T-cell (primary cell): ENCODE results near the gene CELA3A. TPM values are rescaled to one million over a fixed set of nuclear protein-coding genes. Genes with fewer than 3 reads are reported as not detected.

Experiments used
- ATAC-seq, 4 experiments: fragments of 200-7000 bp in 3 of 4; fragments of 150-1000 bp in 1 of 4; cut with Tn5 transposase; replicated peaks in 1 of 4; 1 replicate in 3 of 4; 2 replicates in 1 of 4; pipeline ENCODE4 v1.10.0; 2021; ENCODE audit warnings: moderate library complexity in 3 of 4, mild to moderate bottlenecking in 2 of 4, moderate number of reproducible peaks in 1 of 4
- CTCF ChIA-PET, 2 donors: fragments of 300-600 bp; sonication (Branson Sonifier 250); formaldehyde crosslinking; loops; one replicate each; lab custom pipeline; 2022; ENCODE audit warnings: antibody characterized with exemption in 2 of 2; lab: Charles Lee
- POLR2A ChIA-PET, 2 donors: fragments of 300-600 bp; sonication (Branson Sonifier 250); formaldehyde crosslinking; loops; one replicate each; lab custom pipeline; 2022; ENCODE audit warnings: antibody characterized with exemption in 2 of 2; lab: Charles Lee
- DNase-seq, 35 experiments: peaks; one replicate each; pipeline versions ENCODE4 v3.0.0 to v3.0.0-alpha.2; 2013 to 2023
- H3K27ac ChIP-seq: one replicate; pipeline ENCODE4 v1.5.1; 2013; ENCODE audit warnings: low read length
- H3K27me3 ChIP-seq, 2 experiments: replicated peaks in 1 of 2; 1 replicate in 1 of 2; 2 replicates in 1 of 2; pipeline versions ENCODE4 v1.6.1 to v1.7.0; 2013; ENCODE audit warnings: low read length in 1 of 2, mixed read lengths in 1 of 2; ENCODE audit not compliant: control insufficient read depth in 2 of 2, insufficient read depth in 2 of 2; ENCODE audit errors: extremely low read depth in 1 of 2
- H3K36me3 ChIP-seq, 2 donors: 1 replicate in 1 of 2; 2 replicates in 1 of 2; pipeline versions ENCODE4 v1.6.1 to v1.7.0; 2013; ENCODE audit warnings: low read length in 1 of 2; ENCODE audit not compliant: control insufficient read depth in 2 of 2, insufficient read depth in 1 of 2; ENCODE audit errors: extremely low read depth in 1 of 2
- H3K4me1 ChIP-seq, 2 experiments: 1 replicate in 1 of 2; 2 replicates in 1 of 2; pipeline versions ENCODE4 v1.6.1 to v1.7.0; 2013; ENCODE audit warnings: low read length in 2 of 2, mixed read lengths in 1 of 2; ENCODE audit not compliant: insufficient read depth in 2 of 2, control insufficient read depth in 1 of 2; ENCODE audit errors: extremely low read depth in 1 of 2
- H3K4me3 ChIP-seq, 2 donors: 1 replicate in 1 of 2; 2 replicates in 1 of 2; pipeline versions ENCODE4 v1.5.1 to v1.7.0; 2013; ENCODE audit warnings: mild to moderate bottlenecking in 2 of 2, low read length in 1 of 2, moderate library complexity in 1 of 2; ENCODE audit not compliant: control insufficient read depth in 1 of 2; ENCODE audit errors: extremely low read depth in 1 of 2
- H3K9me3 ChIP-seq: 2 replicates; pipeline ENCODE4 v1.7.0; 2013
- H3K27ac Mint-ChIP-seq, 2 donors: one replicate each; pipeline ENCODE4 v1.8.0; 2020 to 2021; ENCODE audit warnings: mild to moderate bottlenecking in 2 of 2, mixed read lengths in 2 of 2
- H3K27me3 Mint-ChIP-seq, 2 donors: one replicate each; pipeline ENCODE4 v1.8.0; 2021 to 2022; ENCODE audit warnings: mixed read lengths in 2 of 2
- H3K36me3 Mint-ChIP-seq: one replicate; pipeline ENCODE4 v1.8.0; 2021; ENCODE audit warnings: mixed read lengths
- H3K4me1 Mint-ChIP-seq, 3 donors: one replicate each; pipeline ENCODE4 v1.8.0; 2020 to 2022; ENCODE audit warnings: mixed read lengths in 3 of 3, mild to moderate bottlenecking in 1 of 3
- H3K4me3 Mint-ChIP-seq, 3 donors: one replicate each; pipeline ENCODE4 v1.8.0; 2020 to 2022; ENCODE audit warnings: mild to moderate bottlenecking in 3 of 3, mixed read lengths in 3 of 3, moderate library complexity in 3 of 3
- H3K9me3 Mint-ChIP-seq, 3 donors: one replicate each; pipeline ENCODE4 v1.8.0; 2020 to 2022; ENCODE audit warnings: mixed read lengths in 3 of 3
- WGBS: methylation state at CpG from one replicate; pipeline ENCODE4 v1.1.5; 2013; ENCODE audit warnings: missing lambda C conversion rate; ENCODE audit not compliant: insufficient coverage; 5-methylcytosine and 5-hydroxymethylcytosine counted together
- total RNA-seq, 35 experiments: library from RNA in 6 of 35; stranded (reverse) in 6 of 35; fragments of 120-200 nt in 1 of 35; gene quantifications; one replicate each; pipeline versions ENCODE4 v1.2.1 to v1.2.4 and lab custom pipeline; 2013 to 2026

CELA3A gene
- total RNA-seq, 5 donors from 2014 or later (not counting 1 experiment from before 2014, with no cell fraction given) = 11.4 to 15.6 (median 13.3) TPM; not detected in 2

DNA sequence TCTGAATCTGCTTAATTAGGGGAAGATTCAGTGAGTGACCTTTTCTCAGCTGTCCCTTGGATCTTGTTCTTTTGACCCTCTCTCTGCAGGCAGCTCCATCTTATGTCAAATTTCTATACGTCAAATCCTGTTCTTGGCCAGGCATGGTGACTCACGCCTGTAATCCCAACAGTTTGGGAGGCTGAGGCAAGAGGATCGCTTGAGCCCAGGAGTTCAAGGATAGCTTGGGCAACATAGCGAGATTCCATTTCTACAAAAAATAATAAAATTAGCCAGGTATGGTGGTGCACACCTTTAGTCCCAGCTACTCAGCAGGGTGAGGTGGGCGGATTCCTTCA lies 38.8 kb downstream of the CELA3A start:
- H3K36me3 ChIP-seq = no peaks in the 10 kb centered on the region
- POLR2A ChIA-PET = interaction anchor here (0.5 to 2.3 kb wide), 17 partner anchors 8 to 596 kb away, joined by 3 to 57 read pairs (median 7); partner anchors contain the start of genes CDC42 (in 2 of the 2) and USP48 (in 1 of the 2)
- WGBS = no CpG with 5 or more reads among the region's 5 CpGs
- peak overlapping the region; percentile 13 to 44 for H3K4me3 ChIP-seq
- CTCF ChIA-PET = interaction anchor here (0.8 to 4.1 kb wide), 10 partner anchors 9 to 1305 kb away, joined by 3 to 46 read pairs (median 5); partner anchors contain the start of gene CDC42 (in 2 of the 2)
- no peaks in the 10 kb centered on the region for H3K9me3 ChIP-seq
- peaks cover 49 to 78% of the 10 kb centered on the region in 2 experiments for H3K4me1 ChIP-seq
- H3K4me3 Mint-ChIP-seq = peak overlapping the region; percentile 39 to 80 (median 73)
- DNase-seq (no peak), ATAC-seq (no peak)
- H3K27me3 Mint-ChIP-seq = no peaks in the 10 kb centered on the region
- peaks cover 0 to 2% (median 1%) of the 10 kb centered on the region in 3 donors for H3K9me3 Mint-ChIP-seq
- H3K27ac ChIP-seq = peak overlapping the region; percentile 97
- peaks cover 61 to 70% (median 68%) of the 10 kb centered on the region in 3 donors for H3K4me1 Mint-ChIP-seq
- no peaks in the 10 kb centered on the region for H3K27me3 ChIP-seq
- H3K27ac Mint-ChIP-seq = peak overlapping the region; percentile 96 to 99
- peaks cover 2% of the 10 kb centered on the region for H3K36me3 Mint-ChIP-seq

DNA sequence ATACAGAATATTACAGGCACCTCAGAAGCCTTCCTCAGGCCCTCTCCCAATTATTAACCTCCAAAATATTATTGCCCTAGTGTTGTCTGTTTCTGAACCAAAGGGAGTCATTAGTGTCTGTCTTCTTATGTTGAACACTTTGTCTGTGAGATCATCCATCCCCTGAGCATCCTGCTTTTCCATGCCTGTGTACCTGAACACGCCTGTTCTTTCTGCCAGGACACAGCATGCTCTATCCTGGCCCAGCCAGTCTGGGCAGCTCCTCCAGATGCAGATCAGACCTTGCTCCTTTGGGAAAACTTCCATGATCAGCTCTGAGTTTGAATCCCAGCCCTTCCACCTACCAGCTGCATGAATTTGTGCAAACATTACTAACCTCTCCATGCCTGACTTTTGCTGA lies 40.0 kb downstream of the CELA3A start:
- no peak for DNase-seq
- Mint-ChIP-seq H3K27ac (peak overlapping the region; percentile 95 to 96), H3K36me3 (peaks cover 5% of the 10 kb centered on the region), H3K4me3 (peak overlapping the region in 1 of 3 donors; percentile 62), H3K27me3 (no peaks in the 10 kb centered on the region), H3K4me1 (peaks cover 63 to 75% (median 74%) of the 10 kb centered on the region in 3 donors), H3K9me3 (peaks cover 0 to 5% (median 4%) of the 10 kb centered on the region in 3 donors)
- Histone ChIP-seq H3K27ac (peak overlapping the region; percentile 97), H3K4me3 (no peak overlapping the region), H3K36me3 (no peaks in the 10 kb centered on the region), H3K9me3 (no peaks in the 10 kb centered on the region), H3K27me3 (no peaks in the 10 kb centered on the region), H3K4me1 (peaks cover 49 to 80% of the 10 kb centered on the region in 2 experiments)
- POLR2A ChIA-PET = interaction anchor here (0.6 to 1.0 kb wide), 2 partner anchors 11 to 341 kb away, joined by 3 to 10 read pairs; partner anchors contain the start of gene CDC42 (in 1 of the 2)
- no peak for ATAC-seq
- CTCF ChIA-PET = no interaction called here
- WGBS = 100% methylated on average over 1 of the region's 1 CpG

DNA sequence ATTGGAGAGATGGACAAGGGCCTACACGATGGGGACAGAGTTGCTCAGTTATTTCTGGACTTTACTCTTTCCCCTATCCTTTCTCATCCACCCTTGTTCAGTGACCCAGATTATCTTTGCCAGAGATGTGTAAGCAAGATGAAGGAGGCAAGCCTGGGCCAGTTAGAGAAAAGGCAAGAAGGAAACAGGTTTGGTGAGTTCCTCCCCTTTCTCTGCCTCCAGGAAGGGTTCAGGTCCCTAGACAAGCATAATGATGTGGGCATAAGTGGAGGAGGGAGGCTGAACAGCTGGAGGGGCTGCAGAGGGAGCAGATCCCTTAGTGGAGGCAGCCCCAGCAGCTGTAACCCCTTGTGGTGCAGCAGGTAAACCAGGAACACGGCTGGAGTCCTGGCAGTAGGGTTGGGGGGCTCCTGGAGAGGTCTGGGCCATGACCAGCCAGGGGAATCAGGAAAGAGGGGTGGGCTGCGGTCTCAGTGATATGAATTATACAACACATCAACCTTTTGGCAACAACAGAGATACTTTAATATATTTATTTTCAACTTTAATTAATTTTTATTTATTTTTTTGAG lies 41.8 kb downstream of the CELA3A start:
- Mint-ChIP-seq H3K27ac (peak overlapping the region; percentile 86 to 89), H3K4me3 (peak overlapping the region in 1 of 3 donors; percentile 58), H3K27me3 (no peaks in the 10 kb centered on the region), H3K4me1 (peaks cover 56 to 74% (median 69%) of the 10 kb centered on the region in 3 donors), H3K9me3 (peaks cover 0 to 5% (median 4%) of the 10 kb centered on the region in 3 donors), H3K36me3 (peaks cover 5% of the 10 kb centered on the region)
- ATAC-seq = no peak
- H3K4me1 ChIP-seq = peaks cover 39 to 70% of the 10 kb centered on the region in 2 experiments
- DNase-seq = no peak
- no peak overlapping the region for H3K4me3 ChIP-seq
- peak overlapping the region; percentile 48 for H3K27ac ChIP-seq
- no peaks in the 10 kb centered on the region for H3K36me3 ChIP-seq
- H3K9me3 ChIP-seq = no peaks in the 10 kb centered on the region
- no peaks in the 10 kb centered on the region for H3K27me3 ChIP-seq
- ChIA-PET CTCF (no interaction called here), POLR2A (no interaction called here)
- WGBS = no CpG with 5 or more reads among the region's 3 CpGs

DNA sequence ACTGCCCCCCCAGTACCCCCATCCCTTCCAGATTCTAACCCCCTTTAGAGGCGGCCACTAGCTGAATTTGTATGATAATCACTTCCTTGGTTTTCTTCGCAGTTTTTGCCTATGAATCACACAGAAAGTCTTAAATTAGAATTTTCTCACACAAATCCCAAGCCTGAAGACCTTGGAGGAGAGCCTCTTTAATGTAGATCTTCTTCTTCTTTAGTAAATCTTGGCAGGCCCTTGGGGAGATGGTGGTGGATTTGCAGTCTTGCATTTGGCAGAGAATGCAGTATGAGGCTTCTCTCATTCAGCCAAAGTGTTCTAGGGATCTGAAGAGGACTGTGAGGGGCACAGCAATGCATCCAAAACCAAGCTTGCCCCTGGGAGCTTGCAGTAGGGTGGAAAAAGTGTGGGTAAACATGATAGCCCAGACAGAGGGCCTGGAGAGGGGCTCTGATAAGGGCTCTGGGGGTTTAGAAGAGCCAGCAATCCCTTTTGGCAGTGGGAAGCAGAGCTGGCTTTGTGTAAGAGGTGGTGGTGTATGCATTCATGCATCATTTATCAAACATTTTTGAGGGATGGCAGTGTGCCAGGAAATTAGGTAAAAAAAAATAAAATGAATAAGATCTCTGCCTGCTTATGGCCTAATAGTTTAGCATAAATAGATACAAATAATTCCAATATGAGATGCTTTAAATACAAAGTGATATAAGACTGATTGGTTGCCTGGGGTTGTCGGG lies 43.4 kb downstream of the CELA3A start:
- Mint-ChIP-seq H3K36me3 (peaks cover 5% of the 10 kb centered on the region), H3K27me3 (no peaks in the 10 kb centered on the region), H3K27ac (peak overlapping the region; percentile 53 to 74), H3K4me1 (peaks cover 58 to 74% (median 69%) of the 10 kb centered on the region in 3 donors), H3K4me3 (peak overlapping the region in 1 of 3 donors; percentile 8), H3K9me3 (peaks cover 0 to 5% (median 4%) of the 10 kb centered on the region in 3 donors)
- CTCF ChIA-PET = no interaction called here
- Histone ChIP-seq H3K36me3 (no peaks in the 10 kb centered on the region), H3K27me3 (no peaks in the 10 kb centered on the region), H3K4me1 (peaks cover 41 to 68% of the 10 kb centered on the region in 2 experiments), H3K4me3 (no peak overlapping the region), H3K9me3 (no peaks in the 10 kb centered on the region), H3K27ac (no peak overlapping the region)
- POLR2A ChIA-PET = no interaction called here
- DNase-seq = peak in 1 of 35 experiments; percentile 44
- ATAC-seq = no peak
- 100% methylated on average over 1 of the region's 3 CpGs for WGBS

DNA sequence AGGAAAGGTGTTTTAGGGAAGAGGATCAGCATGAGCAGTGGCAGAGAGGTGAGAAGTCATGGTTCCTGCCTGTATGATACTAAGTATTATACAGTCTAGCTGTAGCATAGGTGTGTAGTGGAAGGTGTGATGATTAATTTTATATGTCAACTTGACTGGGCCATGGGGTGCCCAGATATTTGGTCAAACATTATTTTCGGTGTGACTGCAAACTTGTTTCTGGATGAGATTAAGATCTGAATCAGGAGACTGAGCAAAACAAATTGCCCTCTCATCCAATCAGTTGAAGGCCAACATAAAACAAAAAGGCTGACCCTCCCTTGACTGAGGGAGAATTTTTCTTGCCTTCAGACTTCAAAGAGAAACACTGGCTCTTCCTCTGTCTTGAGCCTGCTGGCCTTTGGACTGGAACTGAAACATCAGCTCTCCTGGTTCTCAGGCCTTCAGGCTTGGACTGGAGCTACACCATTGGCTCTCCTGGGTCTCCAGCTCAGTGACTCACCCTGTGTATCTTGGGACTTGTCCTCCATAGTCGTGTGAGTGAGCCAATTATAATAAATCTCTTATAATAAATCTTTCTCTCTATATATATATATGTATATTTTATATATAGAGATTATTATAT lies 44.3 kb downstream of the CELA3A start:
- no peaks in the 10 kb centered on the region for H3K27me3 Mint-ChIP-seq
- peaks cover 54 to 68% (median 62%) of the 10 kb centered on the region in 3 donors for H3K4me1 Mint-ChIP-seq
- Histone ChIP-seq H3K9me3 (no peaks in the 10 kb centered on the region), H3K36me3 (no peaks in the 10 kb centered on the region), H3K27me3 (no peaks in the 10 kb centered on the region), H3K4me3 (no peak overlapping the region), H3K27ac (no peak overlapping the region), H3K4me1 (peaks cover 33 to 60% of the 10 kb centered on the region in 2 experiments)
- ATAC-seq (no peak), DNase-seq (no peak)
- no CpG with 5 or more reads among the region's 2 CpGs for WGBS
- CTCF ChIA-PET = no interaction called here
- peaks cover 0 to 5% (median 4%) of the 10 kb centered on the region in 3 donors for H3K9me3 Mint-ChIP-seq
- H3K4me3 Mint-ChIP-seq = no peak overlapping the region
- peak overlapping the region in 1 of 2 donors; percentile 74 for H3K27ac Mint-ChIP-seq
- POLR2A ChIA-PET = no interaction called here
- peaks cover 5% of the 10 kb centered on the region for H3K36me3 Mint-ChIP-seq
